ENCODE results near the gene KRT81.

The KRT81 gene

GRCh38 chr12:52285851-52286530 lies 5.3 kb downstream of the KRT81 start:
- TF ChIP-seq CTCF (conservative IDR thresholded peaks at IDR 0.05; ENCODE audit: low read depth, low read length), result no peak
- H3K79me2 ChIP-seq (ENCODE audit: insufficient read depth, low read depth), result no peaks in the 10 kb centered on the region
- H3K4me1 ChIP-seq (ENCODE audit: low read depth, poor library complexity, severe bottlenecking), result peaks cover 32% of the 10 kb centered on the region
- H3K4me3 ChIP-seq (IDR thresholded peaks at IDR 0.05; ENCODE audit: insufficient read depth, low read depth, low read length), result no peak overlapping the region
- no peak overlapping the region for H3K27ac ChIP-seq
- H3K27me3 ChIP-seq (ENCODE audit: insufficient read depth, low read depth), result no peaks in the 10 kb centered on the region
- no peak overlapping the region for H3K9ac ChIP-seq
- no peak overlapping the region for H3K4me2 ChIP-seq
- H4K20me1 ChIP-seq (ENCODE audit: insufficient read depth), result no peaks in the 10 kb centered on the region
- H3K36me3 ChIP-seq (ENCODE audit: insufficient read depth), result no peaks in the 10 kb centered on the region
- no peak overlapping the region for H2AFZ ChIP-seq (ENCODE audit: low read depth)

GRCh38 chr12:52285172-52285745 lies 6.1 kb downstream of the KRT81 start:
- H2AFZ ChIP-seq (ENCODE audit: low read depth), result no peak overlapping the region
- H3K9ac ChIP-seq, result no peak overlapping the region
- H3K4me3 ChIP-seq (IDR thresholded peaks at IDR 0.05; ENCODE audit: insufficient read depth, low read depth, low read length), result no peak overlapping the region
- H4K20me1 ChIP-seq (ENCODE audit: insufficient read depth), result no peaks in the 10 kb centered on the region
- H3K27me3 ChIP-seq (ENCODE audit: insufficient read depth, low read depth), result no peaks in the 10 kb centered on the region
- H3K4me1 ChIP-seq (ENCODE audit: low read depth, poor library complexity, severe bottlenecking), result peaks cover 39% of the 10 kb centered on the region
- no peak for TF ChIP-seq CTCF (conservative IDR thresholded peaks at IDR 0.05; ENCODE audit: low read depth, low read length)
- H3K79me2 ChIP-seq (ENCODE audit: insufficient read depth, low read depth), result no peaks in the 10 kb centered on the region
- no peak overlapping the region for H3K27ac ChIP-seq
- H3K36me3 ChIP-seq (ENCODE audit: insufficient read depth), result no peaks in the 10 kb centered on the region
- no peak overlapping the region for H3K4me2 ChIP-seq

GRCh38 chr12:52284562-52285171 lies 6.7 kb downstream of the KRT81 start:
- H3K36me3 ChIP-seq (ENCODE audit: insufficient read depth), result no peaks in the 10 kb centered on the region
- peaks cover 45% of the 10 kb centered on the region for H3K4me1 ChIP-seq (ENCODE audit: low read depth, poor library complexity, severe bottlenecking)
- no peak overlapping the region for H3K27ac ChIP-seq
- H2AFZ ChIP-seq (ENCODE audit: low read depth), result no peak overlapping the region
- no peaks in the 10 kb centered on the region for H3K27me3 ChIP-seq (ENCODE audit: insufficient read depth, low read depth)
- H3K9ac ChIP-seq, result no peak overlapping the region
- no peak overlapping the region for H3K4me2 ChIP-seq
- no peaks in the 10 kb centered on the region for H3K79me2 ChIP-seq (ENCODE audit: insufficient read depth, low read depth)
- H3K4me3 ChIP-seq (IDR thresholded peaks at IDR 0.05; ENCODE audit: insufficient read depth, low read depth, low read length), result no peak overlapping the region
- no peaks in the 10 kb centered on the region for H4K20me1 ChIP-seq (ENCODE audit: insufficient read depth)
- TF ChIP-seq CTCF (conservative IDR thresholded peaks at IDR 0.05; ENCODE audit: low read depth, low read length), result no peak

GRCh38 chr12:52280796-52281560 lies 10.4 kb downstream of the KRT81 start:
- no peak overlapping the region for H3K27ac ChIP-seq
- no peaks in the 10 kb centered on the region for H3K79me2 ChIP-seq (ENCODE audit: insufficient read depth, low read depth)
- H3K4me1 ChIP-seq (ENCODE audit: low read depth, poor library complexity, severe bottlenecking), result peaks cover 34% of the 10 kb centered on the region
- TF ChIP-seq CTCF (conservative IDR thresholded peaks at IDR 0.05; ENCODE audit: low read depth, low read length), result no peak
- H4K20me1 ChIP-seq (ENCODE audit: insufficient read depth), result no peaks in the 10 kb centered on the region
- no peak overlapping the region for H3K4me3 ChIP-seq (IDR thresholded peaks at IDR 0.05; ENCODE audit: insufficient read depth, low read depth, low read length)
- H2AFZ ChIP-seq (ENCODE audit: low read depth), result no peak overlapping the region
- no peaks in the 10 kb centered on the region for H3K36me3 ChIP-seq (ENCODE audit: insufficient read depth)
- no peaks in the 10 kb centered on the region for H3K27me3 ChIP-seq (ENCODE audit: insufficient read depth, low read depth)
- no peak overlapping the region for H3K9ac ChIP-seq
- peak overlapping the region; percentile 38 for H3K4me2 ChIP-seq

Measured in KMS-11 (cell line).